HepG2 (cell line): ENCODE measurements around the gene GTF2F2. TPM values are rescaled to one million over a fixed set of nuclear protein-coding genes. Genes with fewer than 3 reads are reported as not detected.

Experiments
- ATAC-seq: fragments of 200-7000 bp; cut with Tn5 transposase; 3 replicates; pipeline ENCODE4 v1.9.1; 2020; ENCODE audit warnings: mild to moderate bottlenecking, moderate library complexity
- BruUV-seq: library from RNA; stranded (reverse); fragments of 400-500 nt; replicated peaks from 2 replicates; lab custom pipeline; 2021; lab: Mats Ljungman, UMichigan
- CTCF ChIA-PET: fragments of 300-600 bp; formaldehyde crosslinking; extraction: SDS; loops from one replicate; lab custom pipeline; 2021; ENCODE audit warnings: low total read pairs, inconsistent platforms, low intra/inter-chr PET ratio; lab: Yijun Ruan, JAX
- POLR2A ChIA-PET: fragments of 350-600 bp; sonication (Branson Sonifier 250); formaldehyde crosslinking; loops from one replicate; lab custom pipeline; 2020; ENCODE audit warnings: antibody characterized with exemption, inconsistent platforms; lab: Yijun Ruan, JAX
- DNase-seq: peaks from one replicate; pipeline ENCODE4 v3.0.0-alpha.2; 2015; ENCODE audit warnings: low spot score
- FAIRE-seq: peaks from 3 replicates; lab custom pipeline; 2011; peaks lifted over from hg19 to GRCh38; lab: Jason Lieb, UNC
- H2AFZ ChIP-seq: one replicate; pipeline ENCODE4 v1.6.1; 2011; ENCODE audit warnings: low read length, inconsistent platforms
- H3K27ac ChIP-seq: fragments of 300-600 bp; 3 replicates; pipeline ENCODE4 v1.8.0; 2011; ENCODE audit warnings: mixed run types, mild to moderate bottlenecking, mixed read lengths, low read length, inconsistent platforms; ENCODE audit not compliant: insufficient read depth; ENCODE audit errors: extremely low read length
- H3K27me3 ChIP-seq, 2 experiments: fragments of 200-600 bp in 1 of 2; 2 replicates in 1 of 2; 3 replicates in 1 of 2; pipeline versions ENCODE4 v1.6.0 to v1.8.0; 2011; ENCODE audit warnings: low read length in 2 of 2, mild to moderate bottlenecking in 2 of 2, moderate library complexity in 2 of 2, inconsistent platforms in 1 of 2; ENCODE audit not compliant: insufficient read depth in 2 of 2, control insufficient read depth in 1 of 2
- H3K36me3 ChIP-seq, 2 experiments: fragments of 200-600 bp in 1 of 2; replicated peaks in 1 of 2; 2 replicates in 1 of 2; 3 replicates in 1 of 2; pipeline versions ENCODE4 v1.5.1 to v1.8.0; 2011; ENCODE audit warnings: low read length in 2 of 2, inconsistent platforms in 1 of 2; ENCODE audit not compliant: insufficient read depth in 2 of 2, control insufficient read depth in 1 of 2
- H3K4me1 ChIP-seq: 2 replicates; pipeline ENCODE4 v1.5.1; 2012; ENCODE audit warnings: low read length, inconsistent platforms; ENCODE audit not compliant: insufficient read depth
- H3K4me2 ChIP-seq: 2 replicates; pipeline ENCODE4 v1.6.0; 2011; ENCODE audit warnings: low read depth, low read length, inconsistent platforms
- H3K4me3 ChIP-seq, 3 experiments: fragments of 200-600 bp in 1 of 3; sonication (generic), shearing (Covaris generic) in 1 of 3; replicated peaks in 1 of 3; 2 replicates each; pipeline ENCODE4 v1.5.1; 2011 to 2016; ENCODE audit warnings: low read length in 3 of 3, inconsistent platforms in 2 of 3, low read depth in 2 of 3, mild to moderate bottlenecking in 2 of 3, control low read depth in 1 of 3, mixed read lengths in 1 of 3; ENCODE audit not compliant: insufficient read depth in 1 of 3
- H3K79me2 ChIP-seq: one replicate; pipeline ENCODE4 v1.6.1; 2011; ENCODE audit warnings: low read length, inconsistent platforms; ENCODE audit not compliant: insufficient read depth
- H3K9ac ChIP-seq: 2 replicates; pipeline ENCODE4 v1.6.0; 2011; ENCODE audit warnings: mild to moderate bottlenecking, low read depth, low read length, inconsistent platforms; ENCODE audit not compliant: insufficient read depth
- H3K9me3 ChIP-seq: 2 replicates; pipeline ENCODE4 v1.5.1; 2012; ENCODE audit warnings: mild to moderate bottlenecking, low read length
- H4K20me1 ChIP-seq: 2 replicates; pipeline ENCODE4 v1.6.0; 2011; ENCODE audit warnings: inconsistent platforms, mild to moderate bottlenecking, low read length, moderate library complexity; ENCODE audit not compliant: insufficient read depth
- ARNT2 ChIP-seq: sonication (generic); formaldehyde crosslinking; IDR thresholded peaks from 2 replicates; pipeline ENCODE4 v1.8.0; 2022; ENCODE audit warnings: mild to moderate bottlenecking, low read depth, missing genetic modification reagents, moderate library complexity
- EED ChIP-seq: sonication (generic); formaldehyde crosslinking; IDR thresholded peaks from 2 replicates; pipeline ENCODE4 v1.5.0; 2020; ENCODE audit warnings: mild to moderate bottlenecking, missing genetic modification reagents
- GPN1 ChIP-seq: sonication (generic); formaldehyde crosslinking; IDR thresholded peaks from 2 replicates; pipeline ENCODE4 v1.5.1; 2020; ENCODE audit warnings: missing genetic modification reagents, borderline replicate concordance
- HMGA1 ChIP-seq: sonication (generic); formaldehyde crosslinking; conservative IDR thresholded peaks from 2 replicates; pipeline ENCODE4 v1.4.0; 2020; ENCODE audit warnings: missing genetic modification reagents
- NFIB ChIP-seq: sonication (generic); formaldehyde crosslinking; IDR thresholded peaks from 2 replicates; pipeline ENCODE4 v1.9.0; 2021; ENCODE audit warnings: missing genetic modification reagents, mild to moderate bottlenecking, borderline replicate concordance
- NR3C1 ChIP-seq: sonication (generic); formaldehyde crosslinking; IDR thresholded peaks from 2 replicates; pipeline ENCODE4 v1.4.0; 2020; ENCODE audit warnings: missing genetic modification reagents
- SRY ChIP-seq: sonication (generic); formaldehyde crosslinking; IDR thresholded peaks from 2 replicates; pipeline ENCODE4 v1.8.0; 2022; ENCODE audit warnings: mild to moderate bottlenecking, missing genetic modification reagents
- TCF12 ChIP-seq, 2 experiments: fragments of 450-650 bp in 1 of 2; sonication (generic) in 1 of 2; formaldehyde crosslinking in 1 of 2; IDR thresholded peaks; 2 replicates each; pipeline versions ENCODE4 v1.6.1 to v1.8.0; 2017 to 2022; ENCODE audit warnings: antibody characterized with exemption in 1 of 2, mild to moderate bottlenecking in 1 of 2, missing genetic modification reagents in 1 of 2, moderate library complexity in 1 of 2
- U2AF2 ChIP-seq: fragments of 200-400 bp; formaldehyde crosslinking; IDR thresholded peaks from 2 replicates; pipeline ENCODE4 v1.6.1; 2017; ENCODE audit warnings: low read depth, mild to moderate bottlenecking, low read length
- ZNF101 ChIP-seq: sonication (generic); formaldehyde crosslinking; IDR thresholded peaks from 2 replicates; pipeline ENCODE4 v1.4.0; 2020; ENCODE audit warnings: mild to moderate bottlenecking, low read depth, missing genetic modification reagents, borderline replicate concordance
- ZNF337 ChIP-seq: sonication (generic); formaldehyde crosslinking; IDR thresholded peaks from 2 replicates; pipeline ENCODE4 v1.5.1; 2020; ENCODE audit warnings: missing genetic modification reagents, low read depth, mild to moderate bottlenecking, borderline replicate concordance
- ZNF780A ChIP-seq: sonication (generic); formaldehyde crosslinking; IDR thresholded peaks from 2 replicates; pipeline ENCODE4 v1.8.0; 2022; ENCODE audit warnings: mild to moderate bottlenecking, missing genetic modification reagents, moderate library complexity
- ZNF781 ChIP-seq: sonication (generic); formaldehyde crosslinking; IDR thresholded peaks from 2 replicates; pipeline ENCODE4 v1.5.1; 2020; ENCODE audit warnings: borderline replicate concordance, mild to moderate bottlenecking, missing genetic modification reagents; ENCODE audit errors: not compliant biosample characterization
- WGBS: methylation state at CpG from one replicate; pipeline ENCODE4 v1.1.6; 2017; ENCODE audit warnings: low lambda C conversion rate; 5-methylcytosine and 5-hydroxymethylcytosine counted together
- in situ Hi-C: cut with HindIII; loops from 2 replicates; pipeline ENCODE4 v1.10.0; 2017; ENCODE audit warnings: low pct_unique_long_range_greater_than_20kb; ENCODE audit not compliant: extremely low pct_ligation_motif_present
- intact Hi-C: fragments of 100-400 bp; cut with micrococcal nuclease; formaldehyde crosslinking; loops from one replicate; pipeline ENCODE4 v1.10.0; 2022; ENCODE audit not compliant: unreplicated experiment
- polyA plus RNA-seq, 8 experiments: library from polyadenylated mRNA; depleted of rRNA in 3 of 8; stranded (reverse) in 7 of 8; unstranded in 1 of 8; fragments of >200 nt; fragmentation: Illumina TruSeq in 4 of 8; extraction: Trizol in 4 of 8; gene quantifications; 2 replicates each; pipeline versions ENCODE4 v1.2.1 to v1.2.3, GENCODE V29; 2011 to 2016; ENCODE audit warnings: low read depth in 4 of 8, missing spikeins in 1 of 8, mixed read lengths in 1 of 8; ENCODE audit not compliant: insufficient read depth in 1 of 8
- total RNA-seq, 5 experiments: library from RNA; depleted of rRNA; stranded (reverse); fragments of >200 nt; fragmentation: Illumina TruSeq; extraction: Trizol; gene quantifications; 2 replicates each; pipeline ENCODE4 v1.2.3, GENCODE V29; 2016; ENCODE audit warnings: low read depth in 1 of 5

Gene GTF2F2
- total and polyA plus RNA-seq, 2 of the 13 experiments (the other 11 are each of a cell fraction or from before 2014, with no cell fraction given) = 10.6 to 32.8 TPM

GRCh38 chr13:45104261-45104660 is 16.0 kb upstream of the GTF2F2 start:
- ChIA-PET POLR2A (no interaction called here), CTCF (no interaction called here)
- no TSS peak for BruUV-seq
- Histone ChIP-seq H3K27ac (no peak overlapping the region), H3K27me3 (peaks cover 0 to 8% of the 10 kb centered on the region in 2 experiments; a peak in 2 of 5 replicates), H3K4me1 (peaks cover 6% of the 10 kb centered on the region), H3K36me3 (no peaks in the 10 kb centered on the region), H2AFZ (no peak overlapping the region), H3K9ac (no peak overlapping the region), H3K4me3 (no peak overlapping the region), H3K4me2 (no peak overlapping the region), H3K9me3 (no peaks in the 10 kb centered on the region), H4K20me1 (no peaks in the 10 kb centered on the region), H3K79me2 (no peaks in the 10 kb centered on the region)
- TF ChIP-seq NR3C1 (CRISPR knock-in tag) = no peak
- TF ChIP-seq EED = no peak
- no peak for TF ChIP-seq ARNT2 (CRISPR knock-in tag)
- TF ChIP-seq ZNF101 (CRISPR knock-in tag) = no peak
- no peak for TF ChIP-seq U2AF2
- no peak for TF ChIP-seq ZNF337
- TF ChIP-seq ZNF781 (CRISPR knock-in tag) = no peak
- no peak for TF ChIP-seq NFIB (CRISPR knock-in tag)
- TF ChIP-seq GPN1 (CRISPR knock-in tag) = no peak
- TF ChIP-seq SRY (CRISPR knock-in tag) = no peak
- TF ChIP-seq TCF12 (IDR thresholded peaks at IDR 0.05) = no peak
- no peak for TF ChIP-seq TCF12 (CRISPR knock-in tag; IDR thresholded peaks at IDR 0.05)
- TF ChIP-seq ZNF780A = no peak
- TF ChIP-seq HMGA1 (CRISPR knock-in tag) = no peak
- ATAC-seq (no peak), DNase-seq (no peak), FAIRE-seq (no peak)
- in situ Hi-C loops (no loop called here), intact Hi-C loops (no loop called here)
- WGBS = 67% methylated on average over 3 of the region's 3 CpGs
